NCI-H1436 (cell line): ENCODE results near the gene DGAT2.
"Not testable (repeated sequence)": the region's sequence is repeated elsewhere in the genome, so short reads cannot be mapped to it uniquely, and the experiment has no call there.

Source experiments
- DNase-seq: peaks from one replicate; lab custom pipeline; 2025; lab: John Stamatoyannopoulos, UW

The DGAT2 gene

GRCh38 chr11:75768112-75768908 is at the start of gene DGAT2:
TSS of gene DGAT2 (plus strand) at chr11:75768778. CDS start at chr11:75768992, 214 bp downstream.
- DNase-seq, result peak; percentile 46

- no peak for DNase-seq
These were observed 49.0 kb upstream of the DGAT2 start for GRCh38 chr11:75719340-75720239.

GRCh38 chr11:75720639-75721038 is 47.9 kb upstream of the DGAT2 start:
- no peak for DNase-seq

- DNase-seq, result no peak
These were observed 46.5 kb upstream of the DGAT2 start for GRCh38 chr11:75721852-75722668.

GRCh38 chr11:75722669-75723042 is 45.9 kb upstream of the DGAT2 start:
- DNase-seq, result no peak

- no peak for DNase-seq
These were observed 42.8 kb upstream of the DGAT2 start for GRCh38 chr11:75725547-75726320.

- no peak for DNase-seq
These were observed 39.6 kb upstream of the DGAT2 start for GRCh38 chr11:75728992-75729391.

GRCh38 chr11:75731095-75731494 is 37.5 kb upstream of the DGAT2 start:
- DNase-seq, result no peak

- no peak for DNase-seq
These were observed 35.5 kb upstream of the DGAT2 start for GRCh38 chr11:75733071-75733430.

GRCh38 chr11:75733431-75734107 is 35.0 kb upstream of the DGAT2 start:
- DNase-seq, result no peak

- DNase-seq, result peak; percentile 23
These were observed 33.9 kb upstream of the DGAT2 start for GRCh38 chr11:75734491-75735180.

GRCh38 chr11:75735181-75735845 is 33.3 kb upstream of the DGAT2 start:
- no peak for DNase-seq

- DNase-seq, result no peak
These were observed 31.3 kb upstream of the DGAT2 start for GRCh38 chr11:75737314-75737713.

GRCh38 chr11:75740681-75741080 is 27.9 kb upstream of the DGAT2 start:
- no peak for DNase-seq

GRCh38 chr11:75743159-75743558 is 25.4 kb upstream of the DGAT2 start:
- not testable (repeated sequence) for DNase-seq

GRCh38 chr11:75743711-75744563 is 24.6 kb upstream of the DGAT2 start:
- DNase-seq, result no peak

- DNase-seq, result no peak
These were observed 22.8 kb upstream of the DGAT2 start for GRCh38 chr11:75745807-75746206.

- DNase-seq, result not testable (repeated sequence)
These were observed 19.8 kb upstream of the DGAT2 start for GRCh38 chr11:75748729-75749273.
